Stimulated activated CD4-positive, alpha-beta T cell treated with anti-CD3 and anti-CD28 coated beads, Interleukin-12 subunit alpha, Interleukin-12 subunit beta, amount 100 ng/mL, for 24 hours (primary cell): ENCODE data around the gene PTPRN2.

Source experiments
- DNase-seq, 2 experiments: peaks; one replicate each; pipeline ENCODE4 v3.0.0-alpha.2; 2020; ENCODE audit warnings: low read depth in 2 of 2

PTPRN2 gene

DNA sequence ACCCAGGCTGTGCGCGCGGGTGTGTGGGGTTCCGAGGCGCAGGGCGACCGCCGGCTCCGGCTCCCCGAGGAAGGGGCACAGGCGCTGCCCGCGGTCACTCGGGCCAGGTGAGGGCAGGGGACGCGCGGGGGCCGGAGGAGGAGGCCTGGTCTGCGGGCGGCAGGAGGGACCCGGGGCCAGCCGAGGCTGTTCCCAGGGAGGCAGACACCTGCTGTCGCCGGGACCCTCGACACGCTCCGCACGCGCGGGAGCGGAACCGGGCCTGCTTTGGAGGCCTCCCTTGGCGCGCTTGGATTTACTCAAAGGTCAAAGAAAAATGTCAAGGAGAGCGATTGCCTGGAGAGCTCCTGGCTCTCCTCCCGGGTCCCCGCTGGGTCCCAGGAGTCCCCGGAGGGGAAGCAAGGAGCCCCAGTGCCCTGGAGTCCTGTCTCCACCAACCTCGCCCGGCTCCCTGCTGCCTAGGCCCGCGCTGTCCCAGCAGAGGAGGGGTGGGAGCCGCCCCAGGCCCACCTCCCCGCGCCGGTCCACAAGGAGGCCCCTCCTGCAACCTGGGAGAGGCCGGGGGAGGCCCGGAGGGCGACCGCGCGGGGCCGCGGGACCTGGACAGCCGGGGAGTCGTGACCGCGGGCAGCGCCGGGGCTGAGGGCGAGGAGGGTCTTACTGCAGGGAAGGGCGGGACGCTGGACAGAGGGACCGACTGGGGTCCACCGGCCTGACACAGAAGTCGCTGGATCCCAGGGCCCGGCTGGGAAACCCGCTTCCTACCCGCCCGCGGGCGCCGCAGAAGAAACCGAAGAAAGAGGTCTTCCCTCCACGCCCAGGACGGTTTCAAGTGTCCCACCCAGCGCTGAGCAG is 902.0 kb downstream of the PTPRN2 start:
- DNase-seq: no peak

DNA sequence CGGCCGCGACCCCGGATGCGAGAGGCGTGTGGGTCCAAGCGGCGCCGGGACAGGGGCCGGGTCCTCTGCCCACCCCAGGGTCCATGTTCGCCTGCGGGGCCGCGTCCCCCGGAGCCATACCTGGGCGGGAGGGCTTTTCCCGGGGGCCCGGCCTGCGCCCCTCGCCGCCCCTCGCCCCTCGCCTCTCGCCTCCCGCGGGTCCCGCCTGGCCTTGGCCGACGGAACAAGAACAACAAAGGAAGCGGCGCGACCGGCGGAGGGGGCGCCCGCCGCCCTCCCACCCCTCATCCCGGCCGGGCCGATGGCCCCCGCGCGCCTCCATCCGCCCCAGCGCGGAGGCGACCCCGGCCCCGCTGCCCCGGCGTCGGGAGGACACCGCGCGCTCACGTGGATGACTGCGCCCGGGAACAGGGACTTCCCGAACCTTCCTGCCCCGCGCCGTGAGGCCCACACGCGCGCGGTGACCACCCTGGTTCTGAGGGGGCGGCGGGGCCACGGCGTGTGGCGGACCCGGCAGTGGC is 902.7 kb downstream of the PTPRN2 start:
- no peak for DNase-seq

DNA sequence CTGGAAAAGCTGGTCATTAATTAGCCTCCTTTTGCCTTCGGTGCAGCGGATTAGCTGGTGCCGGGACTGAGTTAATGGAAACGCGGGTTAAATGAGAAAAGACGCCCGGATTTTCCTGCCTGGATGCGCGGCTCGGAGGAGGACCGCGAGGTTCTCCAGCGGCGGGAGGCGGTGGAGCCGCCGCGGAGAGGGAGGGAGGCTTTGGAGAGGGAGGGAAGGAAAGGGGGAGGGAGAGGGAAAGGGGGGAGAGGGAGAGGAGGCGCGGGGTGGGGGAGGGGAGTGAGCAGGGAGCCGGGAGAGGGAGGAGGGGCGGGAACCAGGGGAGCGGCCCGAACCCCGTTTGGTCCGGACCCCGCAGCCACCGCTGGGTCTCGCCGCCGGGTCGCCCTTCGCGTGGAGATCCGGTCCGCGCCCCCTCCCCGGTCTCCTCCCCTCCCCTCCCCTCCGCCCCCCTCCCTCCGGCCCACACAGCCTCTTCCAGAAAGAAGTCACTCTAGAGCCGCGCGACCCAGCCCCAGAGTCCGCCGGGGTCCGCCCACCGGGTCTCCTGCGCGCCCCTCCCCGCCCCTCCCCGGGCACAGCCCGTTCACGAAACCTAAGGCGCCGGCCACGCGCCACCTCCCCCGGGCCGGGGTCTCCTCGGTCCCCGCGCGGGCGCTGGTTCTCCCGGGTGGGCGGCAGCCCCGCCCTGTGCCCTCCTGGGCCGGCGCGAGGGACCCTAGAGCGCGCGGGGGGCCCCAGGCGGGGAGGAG is 903.3 kb downstream of the PTPRN2 start:
- no peak for DNase-seq

DNA sequence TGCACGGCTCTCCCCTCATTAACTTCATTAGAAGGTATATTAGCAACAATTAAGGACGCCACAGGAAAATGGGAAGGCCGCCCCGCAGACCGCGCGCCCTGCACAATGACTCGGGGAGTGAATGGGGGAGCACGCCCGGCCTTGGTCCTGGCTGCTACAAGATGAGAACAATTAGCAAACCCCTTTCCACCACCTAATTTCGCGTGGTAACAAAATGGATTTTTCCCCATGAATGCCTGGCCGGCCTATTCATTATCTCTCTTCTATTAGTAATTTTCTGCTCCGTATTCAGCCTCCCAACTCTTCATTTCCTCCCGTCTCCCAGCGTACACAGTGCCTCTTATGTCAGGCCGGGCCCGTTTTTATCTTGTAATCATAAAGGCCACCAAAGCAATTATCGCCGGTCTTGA is 903.9 kb downstream of the PTPRN2 start:
- no peak for DNase-seq

DNA sequence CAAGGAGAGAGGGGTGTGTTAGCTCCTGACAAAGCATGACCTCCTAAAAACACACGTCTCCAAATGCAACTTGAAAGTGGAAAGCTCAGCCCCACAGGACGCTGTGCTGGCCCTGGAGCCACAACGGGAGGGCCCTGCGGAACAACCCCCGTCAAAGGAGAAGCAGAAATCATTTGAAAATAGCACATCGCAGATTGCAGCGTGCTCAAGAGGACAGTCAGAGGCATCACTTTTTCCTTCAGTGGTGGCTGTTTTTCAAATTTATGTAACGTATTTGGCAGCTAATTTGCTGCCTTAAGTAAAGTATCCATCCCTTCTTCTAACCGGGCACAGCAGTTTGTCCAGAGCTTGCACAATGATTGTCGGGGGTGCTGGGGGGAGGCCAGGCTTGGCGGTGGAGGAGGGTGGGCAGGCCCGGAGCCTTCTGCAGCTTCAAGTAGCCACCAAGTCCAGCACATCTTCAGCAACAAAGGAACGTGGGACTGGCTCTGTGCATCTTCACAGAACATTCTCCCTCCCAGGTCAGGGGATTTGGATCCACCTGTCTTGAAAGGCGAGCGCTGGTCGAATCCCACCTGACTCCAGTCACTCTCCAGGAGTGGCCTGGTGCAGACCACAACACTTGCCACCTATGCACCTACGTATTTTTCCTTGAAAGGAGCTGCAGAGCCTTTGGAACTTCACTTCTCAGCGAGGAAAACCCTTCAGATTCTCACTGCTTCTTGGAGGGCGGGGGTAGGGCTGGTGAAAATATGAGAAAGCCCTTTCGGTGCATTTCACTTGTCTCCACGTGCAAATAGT is 904.5 kb downstream of the PTPRN2 start:
- no peak for DNase-seq

DNA sequence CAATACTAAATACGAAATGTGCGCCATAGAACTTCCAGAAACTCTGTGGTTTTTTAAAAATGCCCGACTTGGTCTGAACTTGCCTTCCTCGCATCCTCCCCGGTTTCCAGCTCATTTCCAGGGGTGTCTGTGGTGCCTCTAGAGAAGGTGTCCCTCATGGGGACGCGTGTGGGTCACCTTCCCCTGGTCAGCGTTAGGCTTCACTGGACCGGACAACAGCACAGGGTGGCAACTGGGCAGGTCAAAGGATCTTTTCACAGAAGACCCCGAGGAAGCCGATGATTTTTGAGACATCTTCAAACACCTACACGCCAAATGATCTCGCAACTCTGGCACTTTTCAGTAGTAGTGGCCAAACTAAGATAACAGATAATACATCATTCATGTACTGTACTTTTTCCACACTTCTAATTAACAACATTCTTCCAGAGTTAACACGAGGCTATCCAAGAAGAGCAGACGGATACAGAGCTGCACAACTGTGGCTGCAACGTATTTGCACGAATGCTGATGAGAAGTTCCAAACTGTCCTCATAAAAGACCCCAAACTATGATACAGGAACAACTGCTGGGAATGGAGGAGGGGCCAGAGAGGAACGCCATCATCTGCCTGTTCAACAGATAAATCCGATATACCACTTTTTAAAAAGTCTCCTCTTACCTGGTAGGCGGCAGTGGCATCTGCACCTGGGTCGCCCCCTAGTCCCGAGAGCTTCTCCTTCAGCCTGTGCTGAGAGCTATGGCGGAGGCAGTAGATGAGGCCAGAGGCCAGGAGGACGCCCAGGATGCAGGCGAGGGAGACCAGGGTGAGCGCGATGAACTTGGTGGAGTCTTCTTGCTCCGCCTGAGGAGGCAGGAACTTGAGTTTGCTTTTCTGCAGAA is 905.3 kb downstream of the PTPRN2 start:
- DNase-seq: no peak

DNA sequence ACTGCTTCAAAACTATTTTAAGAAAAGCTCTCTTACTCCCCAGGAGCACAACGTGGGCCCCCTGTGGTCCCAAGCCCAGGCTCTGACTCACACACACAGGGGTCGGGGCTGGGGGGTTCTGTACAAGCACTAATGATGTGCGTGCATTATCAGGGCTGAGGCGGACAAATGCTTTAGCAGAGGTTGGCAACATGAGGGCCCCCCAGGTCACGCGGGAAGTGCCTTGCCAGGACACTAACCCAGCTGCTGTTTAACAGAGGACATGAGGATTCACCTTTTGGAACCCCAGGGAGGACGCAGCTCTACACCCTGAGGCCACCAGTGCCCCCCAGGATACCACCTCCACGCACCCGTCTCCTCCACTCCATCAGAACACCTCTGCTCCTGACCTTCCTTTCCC is 908.0 kb downstream of the PTPRN2 start:
- DNase-seq: no peak

DNA sequence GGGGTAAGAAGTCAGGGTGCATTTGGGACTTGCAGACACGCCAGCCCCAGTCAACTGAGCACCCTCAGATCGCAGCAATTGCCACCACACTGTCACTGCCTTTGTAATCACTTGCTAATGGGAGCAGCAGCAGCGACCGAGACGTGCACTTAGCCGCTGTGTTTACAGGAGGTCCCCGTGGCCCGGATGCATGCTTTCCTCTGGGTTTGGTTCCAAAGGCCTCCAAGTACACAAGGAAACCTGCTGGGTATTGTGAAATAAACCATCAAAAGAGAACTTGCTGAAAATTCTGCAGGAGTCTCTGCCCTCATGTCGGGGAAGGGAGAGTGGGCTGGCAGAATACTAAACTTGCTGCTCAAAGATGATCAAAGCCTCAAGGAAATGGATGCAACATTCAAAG is 909.1 kb downstream of the PTPRN2 start:
- DNase-seq: no peak

DNA sequence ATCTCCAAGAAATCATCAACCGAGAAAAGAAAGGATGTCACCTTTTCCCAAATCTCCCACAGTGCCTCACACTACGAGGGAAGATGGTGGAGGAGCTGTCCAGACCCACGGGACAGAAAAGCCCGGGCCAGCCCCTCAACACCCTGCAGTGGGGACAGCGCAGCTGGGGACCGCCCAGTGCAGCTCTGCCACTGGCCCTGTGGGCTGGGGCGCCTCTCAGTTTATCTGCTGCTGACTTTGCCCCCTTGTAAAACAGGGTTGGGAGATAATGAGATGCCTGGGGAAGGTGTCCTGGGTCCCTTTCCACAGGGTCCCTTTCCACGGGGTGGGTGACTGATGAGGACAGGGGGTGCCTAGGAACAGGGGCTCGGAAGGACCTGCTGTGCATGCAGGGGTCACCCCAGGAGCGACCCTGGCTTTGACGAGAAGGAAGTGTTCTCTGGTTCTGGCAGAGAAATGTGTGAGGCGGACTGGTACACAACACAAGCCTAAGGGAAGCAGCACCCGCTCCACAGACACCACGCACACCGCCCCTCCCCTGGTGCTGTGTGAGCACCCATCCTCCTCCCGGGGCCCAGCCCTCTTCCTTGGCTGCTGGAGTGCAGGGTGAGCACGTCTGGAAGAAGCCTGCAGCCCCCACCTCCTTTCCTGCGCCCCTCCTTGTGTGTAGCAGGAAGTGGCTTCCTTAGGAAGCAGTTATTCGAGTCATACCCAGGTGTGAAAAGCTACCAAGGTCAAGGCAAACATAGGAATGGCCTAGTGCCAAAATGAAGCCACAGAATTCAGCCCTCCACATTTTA is 911.0 kb downstream of the PTPRN2 start:
- DNase-seq: no peak

DNA sequence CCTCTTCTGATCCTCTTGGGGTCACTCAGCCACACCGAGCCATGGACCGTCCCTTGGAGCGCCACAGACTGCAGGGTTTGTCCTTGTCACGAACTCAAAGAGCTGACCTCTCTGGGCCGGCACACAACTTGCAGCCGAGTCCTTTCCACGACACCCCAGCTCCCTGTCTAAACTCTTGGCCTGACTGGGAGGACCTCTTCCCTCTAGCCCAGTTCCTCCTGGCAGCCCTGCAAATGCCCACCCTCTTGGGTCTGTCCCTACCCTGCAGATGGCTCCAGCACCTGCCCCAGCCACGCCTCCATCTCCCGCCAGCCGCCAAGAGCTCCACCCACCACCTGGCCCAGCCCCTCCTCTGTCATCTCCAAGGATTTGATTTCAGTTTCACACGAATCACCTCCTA is 911.6 kb downstream of the PTPRN2 start:
- DNase-seq: no peak

DNA sequence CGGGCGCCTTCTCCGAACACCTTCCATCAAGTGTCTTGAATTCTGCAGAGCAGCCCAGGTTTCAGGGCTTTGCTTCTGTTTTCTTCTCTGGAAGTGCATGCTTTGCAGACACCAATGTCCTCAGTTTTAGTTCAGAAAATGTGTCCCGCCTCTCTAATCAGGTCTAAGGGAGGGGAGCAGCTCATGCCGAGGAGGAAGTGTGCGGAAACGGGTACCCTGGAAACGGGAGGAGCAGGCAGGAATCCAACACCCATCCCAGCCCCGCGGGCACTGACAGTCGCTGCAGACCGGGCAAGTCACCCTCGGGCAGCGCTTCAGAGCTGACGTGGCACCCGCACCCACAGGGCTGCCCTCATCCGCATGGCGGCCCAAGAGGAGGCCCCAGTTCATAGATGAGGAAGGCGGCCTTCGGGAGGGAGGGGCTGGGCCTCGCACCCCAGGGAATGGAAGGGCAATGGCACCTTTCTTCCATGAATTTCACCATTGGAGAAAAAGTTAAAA is 912.1 kb downstream of the PTPRN2 start:
- no peak for DNase-seq

DNA sequence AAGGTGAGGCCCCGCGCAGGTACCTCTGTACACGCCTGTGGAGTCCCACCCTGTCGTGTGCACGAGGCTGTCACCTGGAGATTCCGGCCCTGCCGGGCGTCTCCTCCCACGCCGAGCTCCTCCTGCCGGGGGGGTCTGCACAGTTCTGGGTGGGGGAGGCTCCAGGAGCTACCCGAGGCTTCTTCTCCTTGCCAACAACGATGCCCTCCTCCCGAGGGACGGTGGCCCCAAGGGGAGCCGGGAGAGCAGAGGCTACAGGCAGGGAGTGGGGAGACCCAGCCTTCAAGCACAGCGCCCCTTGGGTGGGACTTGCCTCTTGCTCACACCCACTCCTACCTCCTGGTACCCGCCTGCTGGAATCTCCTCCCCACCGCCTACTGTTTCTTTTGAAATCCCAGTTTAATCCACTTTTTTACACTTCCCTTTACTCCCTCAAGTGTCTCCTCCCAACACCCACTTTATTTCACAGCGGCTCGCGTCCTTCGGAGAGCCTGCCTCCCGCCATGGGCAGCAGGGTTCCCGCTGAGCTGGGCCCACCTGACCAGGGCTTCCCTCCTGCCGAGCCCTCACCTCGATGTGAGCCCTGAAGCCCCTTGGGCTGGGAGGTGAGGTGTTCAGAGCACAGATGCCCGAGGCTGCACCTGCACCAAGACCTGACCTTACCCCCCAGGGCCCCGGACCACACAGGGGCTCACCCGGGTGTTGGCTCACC is 912.8 kb downstream of the PTPRN2 start:
- no peak for DNase-seq

DNA sequence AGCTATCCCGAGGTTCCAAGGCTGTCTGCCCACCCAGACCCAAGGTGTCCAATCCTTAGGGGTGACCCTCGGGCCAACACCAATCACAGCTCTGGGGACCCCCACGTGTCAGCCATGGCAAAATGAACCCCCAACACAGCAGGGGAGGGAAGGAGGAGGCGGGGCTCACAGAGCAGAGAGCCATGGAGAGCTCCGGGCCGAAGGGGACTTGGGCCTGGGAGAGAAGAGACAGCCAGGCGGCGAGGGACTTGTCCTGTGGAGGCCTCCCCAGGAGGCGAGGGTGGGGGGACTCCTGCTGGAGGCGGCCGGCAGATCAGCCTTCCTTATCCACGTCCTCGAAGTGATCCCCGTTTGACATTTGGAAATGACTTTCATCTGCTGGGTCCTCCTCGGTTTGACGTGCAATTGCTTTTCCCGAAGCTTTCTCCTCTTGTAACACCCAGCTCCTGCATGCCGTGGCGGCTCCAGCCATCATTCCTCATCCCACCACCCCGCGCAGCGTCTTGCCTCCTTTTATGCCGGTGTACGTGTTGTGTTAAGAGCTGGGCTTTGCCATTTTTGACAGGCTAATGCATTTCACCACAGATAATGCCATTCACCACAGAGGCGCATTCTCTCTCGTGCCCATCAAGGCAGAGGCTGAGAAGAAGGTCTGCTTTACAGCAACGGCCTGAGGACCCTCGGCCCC is 913.5 kb downstream of the PTPRN2 start:
- no peak for DNase-seq

DNA sequence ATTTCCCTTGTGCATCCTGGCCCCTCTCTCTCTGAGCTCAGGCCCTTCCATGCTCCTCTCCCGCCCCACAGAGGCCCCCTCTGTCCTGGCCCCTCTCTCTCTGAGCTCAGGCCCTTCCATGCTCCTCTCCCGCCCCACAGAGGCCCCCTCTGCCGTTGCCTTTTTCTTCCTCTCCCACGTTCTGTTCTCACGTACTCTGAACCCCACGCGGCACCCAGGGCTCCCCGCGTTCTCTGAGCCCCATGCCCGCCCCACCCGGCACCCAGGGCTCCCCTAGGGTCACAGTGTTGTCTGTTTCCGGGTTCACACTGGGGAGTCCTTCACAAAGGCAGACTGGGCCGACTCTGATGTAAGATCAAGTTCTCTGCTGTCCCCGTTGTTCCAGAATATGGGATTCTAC is 914.0 kb downstream of the PTPRN2 start:
- no peak for DNase-seq

DNA sequence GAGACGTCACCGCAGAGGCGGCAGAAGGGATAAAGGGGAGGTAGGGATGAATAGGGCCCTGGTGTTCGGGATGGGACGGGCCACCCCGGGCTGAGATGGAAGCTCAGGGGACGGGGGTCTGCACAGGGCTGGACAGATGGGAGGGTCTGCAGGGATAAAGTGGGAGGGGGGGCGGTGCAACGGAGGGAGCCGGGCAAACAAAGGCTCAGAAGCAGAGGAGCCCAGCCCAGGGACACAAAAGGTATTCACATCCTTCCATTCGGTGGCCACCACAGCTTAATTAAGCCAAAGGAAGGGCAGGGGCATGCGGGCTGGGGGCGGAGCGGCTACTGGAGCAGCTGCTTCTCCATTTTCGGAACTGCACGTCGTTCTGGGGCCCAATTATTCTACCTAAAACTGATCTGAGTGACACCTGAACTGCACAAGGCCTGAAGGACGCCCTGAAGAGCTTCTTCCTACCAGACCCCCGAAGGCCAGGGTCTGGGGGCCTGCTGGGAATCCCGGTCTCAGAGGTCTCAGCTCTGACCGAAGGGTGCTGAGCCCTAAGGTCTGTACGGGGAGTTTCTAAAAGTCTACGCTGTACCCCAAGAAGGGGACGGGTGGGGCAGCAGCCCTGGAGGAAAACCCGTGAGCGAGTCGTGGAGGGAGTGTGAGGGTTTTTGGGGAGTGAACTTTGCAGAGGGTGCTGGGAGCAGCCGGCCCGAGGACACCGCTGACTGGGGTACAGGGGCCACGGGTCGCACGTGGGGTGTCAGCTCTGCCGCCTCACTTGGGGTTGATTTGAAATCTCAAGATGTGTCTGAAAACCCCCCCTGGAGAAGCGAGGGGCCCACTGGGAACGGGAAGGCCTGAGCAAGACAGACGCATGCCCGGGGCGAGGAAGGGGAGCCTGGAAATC is 916.0 kb downstream of the PTPRN2 start:
- DNase-seq: no peak

DNA sequence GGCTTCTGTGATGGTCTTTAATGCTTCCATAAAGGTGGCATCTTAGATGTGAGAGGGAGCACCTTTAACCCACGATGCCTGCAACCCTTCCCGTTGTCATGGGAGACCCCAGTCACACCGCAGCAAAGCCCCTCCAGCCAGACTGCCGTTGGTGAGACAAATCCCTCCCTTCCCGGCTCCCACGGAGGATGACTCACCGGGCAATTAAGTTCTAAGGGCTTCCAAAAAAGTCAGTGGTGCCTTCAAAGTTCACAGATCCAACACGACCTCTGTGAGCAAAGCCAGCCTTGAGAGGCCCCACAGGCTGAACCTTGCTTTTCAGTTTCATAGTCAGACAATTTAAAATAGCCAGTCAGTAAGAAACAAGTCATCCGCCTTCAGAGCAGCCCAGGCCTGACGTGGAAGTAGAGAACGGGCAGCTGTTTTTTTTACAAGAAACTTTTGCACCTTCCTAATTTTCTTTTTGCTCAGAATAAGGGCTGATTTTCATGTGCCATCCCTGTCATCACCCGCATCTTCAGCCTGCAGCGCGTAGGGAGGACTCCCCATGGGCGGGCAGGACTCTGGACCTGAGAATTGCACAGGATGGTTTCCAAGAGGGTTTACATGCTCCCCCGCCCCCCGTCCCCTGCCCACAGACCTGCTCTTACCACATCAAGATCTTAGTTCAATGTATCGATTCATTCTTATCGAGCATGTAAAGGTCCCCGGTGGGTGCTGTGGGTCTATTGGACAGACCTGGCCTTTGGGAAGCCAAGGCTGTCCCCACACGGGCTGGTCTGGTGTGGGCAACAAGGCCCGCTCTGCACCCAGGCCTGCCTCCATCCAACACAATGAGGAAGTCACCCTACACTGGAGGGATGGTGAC is 916.9 kb downstream of the PTPRN2 start:
- DNase-seq: no peak
